Measurements from ENCODE around the gene LRFN5.

- TF ChIP-seq EZH2 (IDR thresholded peaks at IDR 0.05; ENCODE audit: borderline replicate concordance, low read depth, low read length, severe bottlenecking) (no peak), CTCF (IDR thresholded peaks at IDR 0.05; ENCODE audit: borderline replicate concordance, extremely low read depth, low read length, poor library complexity, severe bottlenecking) (no peak)
Observed at GRCh38 chr14:41623736-41624135, 17.1 kb downstream of the LRFN5 start.

Measured in DND-41 (cell line).